IMR-90 (cell line): ENCODE measurements around the gene DHRSX. TPM values are rescaled to one million over a fixed set of nuclear protein-coding genes. Genes with fewer than 3 reads are reported as not detected.

Source experiments
- ATAC-seq: fragments of 200-7000 bp; cut with Tn5 transposase; 2 replicates; pipeline ENCODE4 v1.9.1; 2020; ENCODE audit warnings: low read depth, mild to moderate bottlenecking, moderate library complexity
- BruUV-seq: library from RNA; stranded (reverse); fragments of 400-500 nt; replicated peaks from 2 replicates; lab custom pipeline; 2021; lab: Mats Ljungman, UMichigan
- CTCF ChIA-PET: fragments of 300-600 bp; formaldehyde crosslinking; extraction: SDS; loops from one replicate; lab custom pipeline; 2021; ENCODE audit warnings: antibody characterized with exemption; lab: Yijun Ruan, JAX
- POLR2A ChIA-PET: fragments of 300-600 bp; sonication (Branson Sonifier 250); formaldehyde crosslinking; loops from one replicate; lab custom pipeline; 2022; ENCODE audit warnings: antibody characterized with exemption; ENCODE audit not compliant: unreplicated experiment; lab: Charles Lee
- DNase-seq: peaks from one replicate; pipeline ENCODE4 v3.0.0; 2013
- H2AFZ ChIP-seq: replicated peaks from 2 replicates; pipeline ENCODE3; 2013; ENCODE audit warnings: low read length, mild to moderate bottlenecking; ENCODE audit not compliant: poor library complexity
- H2AK5ac ChIP-seq: 2 replicates; pipeline ENCODE4 v1.6.1; 2013; ENCODE audit warnings: low read depth, low read length, inconsistent platforms
- H2AK9ac ChIP-seq: replicated peaks from 2 replicates; pipeline ENCODE3; 2013; ENCODE audit warnings: mild to moderate bottlenecking, low read depth, low read length, moderate library complexity; ENCODE audit not compliant: poor library complexity
- H2BK120ac ChIP-seq: 2 replicates; pipeline ENCODE4 v1.6.1; 2013; ENCODE audit warnings: low read depth, low read length, inconsistent platforms
- H2BK15ac ChIP-seq: 3 replicates; pipeline ENCODE4 v1.6.1; 2013; ENCODE audit warnings: low read depth, low read length, inconsistent platforms
- H2BK20ac ChIP-seq: 2 replicates; pipeline ENCODE4 v1.6.1; 2013; ENCODE audit warnings: low read depth, mild to moderate bottlenecking, inconsistent platforms, low read length, moderate library complexity
- H2BK5ac ChIP-seq: 2 replicates; pipeline ENCODE4 v1.6.1; 2013; ENCODE audit warnings: mild to moderate bottlenecking, low read depth, low read length, inconsistent platforms; ENCODE audit not compliant: poor library complexity, severe bottlenecking
- H3K14ac ChIP-seq: replicated peaks from 2 replicates; pipeline ENCODE4 v1.6.1; 2013; ENCODE audit warnings: low read depth, low read length, inconsistent platforms
- H3K18ac ChIP-seq: 2 replicates; pipeline ENCODE4 v1.6.1; 2013; ENCODE audit warnings: low read depth, low read length, control low read depth
- H3K23ac ChIP-seq: 2 replicates; pipeline ENCODE4 v1.6.1; 2013; ENCODE audit warnings: low read depth, low read length, inconsistent platforms
- H3K27ac ChIP-seq: 2 replicates; pipeline ENCODE4 v1.5.1; 2013; ENCODE audit warnings: mild to moderate bottlenecking, control low read depth, low read length; ENCODE audit not compliant: insufficient read depth
- H3K27me3 ChIP-seq: 2 replicates; pipeline ENCODE4 v1.6.1; 2013; ENCODE audit warnings: low read length; ENCODE audit not compliant: control insufficient read depth, insufficient read depth
- H3K36me3 ChIP-seq: 2 replicates; pipeline ENCODE4 v1.6.1; 2013; ENCODE audit warnings: low read length, mixed read lengths; ENCODE audit not compliant: control insufficient read depth, insufficient read depth
- H3K4ac ChIP-seq: 2 replicates; pipeline ENCODE4 v1.6.1; 2013; ENCODE audit warnings: low read depth, low read length, inconsistent platforms
- H3K4me1 ChIP-seq: 2 replicates; pipeline ENCODE4 v1.6.1; 2013; ENCODE audit warnings: low read length, mixed read lengths; ENCODE audit not compliant: control insufficient read depth, insufficient read depth
- H3K4me2 ChIP-seq: 2 replicates; pipeline ENCODE4 v1.6.1; 2013; ENCODE audit warnings: low read depth, mild to moderate bottlenecking, control low read depth, low read length, moderate library complexity
- H3K4me3 ChIP-seq: 2 replicates; pipeline ENCODE4 v1.5.1; 2013; ENCODE audit warnings: low read depth, mild to moderate bottlenecking, control low read depth, low read length, moderate library complexity; ENCODE audit not compliant: insufficient read depth
- H3K56ac ChIP-seq: 2 replicates; pipeline ENCODE4 v1.6.1; 2013; ENCODE audit warnings: low read length, inconsistent platforms; ENCODE audit not compliant: insufficient read depth; ENCODE audit errors: extremely low read depth
- H3K79me1 ChIP-seq, 2 experiments: 2 replicates each; pipeline ENCODE4 v1.6.1; 2013; ENCODE audit warnings: low read length in 2 of 2, inconsistent platforms in 1 of 2, low read depth in 1 of 2
- H3K9ac ChIP-seq: 2 replicates; pipeline ENCODE4 v1.6.1; 2013; ENCODE audit warnings: low read depth, low read length, control low read depth
- H3K9me1 ChIP-seq: 2 replicates; pipeline ENCODE4 v1.6.1; 2013; ENCODE audit warnings: low read length, inconsistent platforms; ENCODE audit not compliant: insufficient read depth
- H3K9me3 ChIP-seq: 2 replicates; pipeline ENCODE4 v1.6.1; 2013; ENCODE audit warnings: low read length; ENCODE audit not compliant: control insufficient read depth, insufficient read depth
- H4K20me1 ChIP-seq: 2 replicates; pipeline ENCODE4 v1.6.1; 2013; ENCODE audit warnings: low read length, inconsistent platforms; ENCODE audit not compliant: insufficient read depth
- H4K5ac ChIP-seq: 2 replicates; pipeline ENCODE4 v1.6.1; 2013; ENCODE audit warnings: mild to moderate bottlenecking, low read depth, low read length, control low read depth
- H4K8ac ChIP-seq, 2 experiments: 2 replicates each; pipeline ENCODE4 v1.6.1; 2013; ENCODE audit warnings: low read depth in 2 of 2, low read length in 2 of 2, control low read depth in 1 of 2, inconsistent platforms in 1 of 2
- H4K91ac ChIP-seq: 2 replicates; pipeline ENCODE4 v1.6.1; 2013; ENCODE audit warnings: low read depth, low read length, inconsistent platforms; ENCODE audit not compliant: insufficient read depth
- BHLHE40 ChIP-seq: fragments of 150-350 bp; IDR thresholded peaks from 2 replicates; pipeline ENCODE4 v1.6.1; 2016; ENCODE audit warnings: mild to moderate bottlenecking, low read depth, low read length
- CEBPB ChIP-seq: IDR thresholded peaks from 2 replicates; pipeline ENCODE4 v1.6.1; 2012; ENCODE audit warnings: low read depth, low read length, improper control_type of control experiment
- CHD1 ChIP-seq: IDR thresholded peaks from 2 replicates; pipeline ENCODE4 v1.6.1; 2012; ENCODE audit warnings: low read depth, low read length, improper control_type of control experiment
- CTCF ChIP-seq: conservative IDR thresholded peaks from 2 replicates; pipeline ENCODE4 v1.5.1; 2012; ENCODE audit warnings: mild to moderate bottlenecking, low read depth, low read length, improper control_type of control experiment
- ELK1 ChIP-seq: fragments of 150-350 bp; IDR thresholded peaks from 2 replicates; pipeline ENCODE4 v1.6.1; 2016; ENCODE audit warnings: low read depth, mild to moderate bottlenecking, low read length, moderate library complexity, borderline replicate concordance
- FOS ChIP-seq: fragments of 150-350 bp; IDR thresholded peaks from 2 replicates; pipeline ENCODE4 v1.6.1; 2016; ENCODE audit warnings: low read depth, low read length
- MAFK ChIP-seq: IDR thresholded peaks from 2 replicates; pipeline ENCODE4 v1.6.1; 2012; ENCODE audit warnings: low read depth, low read length, improper control_type of control experiment
- MAZ ChIP-seq: IDR thresholded peaks from 2 replicates; pipeline ENCODE4 v1.6.1; 2012; ENCODE audit warnings: low read depth, mild to moderate bottlenecking, low read length, improper control_type of control experiment, moderate library complexity, borderline replicate concordance
- MXI1 ChIP-seq: IDR thresholded peaks from 2 replicates; pipeline ENCODE4 v1.6.1; 2012; ENCODE audit warnings: low read depth, mild to moderate bottlenecking, low read length, moderate library complexity, borderline replicate concordance
- NFE2L2 ChIP-seq: fragments of 150-350 bp; IDR thresholded peaks from 2 replicates; pipeline ENCODE4 v1.6.1; 2016; ENCODE audit warnings: low read depth, mild to moderate bottlenecking, low read length
- POLR2A ChIP-seq: IDR thresholded peaks from 2 replicates; pipeline ENCODE4 v1.6.1; 2012; ENCODE audit warnings: mild to moderate bottlenecking, low read depth, low read length
- RCOR1 ChIP-seq: IDR thresholded peaks from 2 replicates; pipeline ENCODE4 v1.6.1; 2012; ENCODE audit warnings: mild to moderate bottlenecking, low read length, improper control_type of control experiment; ENCODE audit not compliant: insufficient replicate concordance
- RFX5 ChIP-seq: IDR thresholded peaks from 2 replicates; pipeline ENCODE4 v1.8.0; 2012; ENCODE audit warnings: low read depth, mild to moderate bottlenecking, low read length, moderate library complexity
- SMC3 ChIP-seq: fragments of 150-350 bp; IDR thresholded peaks from 2 replicates; pipeline ENCODE4 v1.6.1; 2016; ENCODE audit warnings: low read depth, mild to moderate bottlenecking, antibody characterized with exemption, low read length, moderate library complexity
- USF2 ChIP-seq: fragments of 150-350 bp; IDR thresholded peaks from 2 replicates; pipeline ENCODE4 v1.6.1; 2017; ENCODE audit warnings: mild to moderate bottlenecking, antibody characterized with exemption, low read length, low read depth
- WGBS, 2 experiments: methylation state at CpG; one replicate each; pipeline versions ENCODE4 v1.1.5 to v1.1.7; 2013; ENCODE audit warnings: missing lambda C conversion rate in 2 of 2; ENCODE audit not compliant: insufficient read length in 1 of 2; ENCODE audit errors: extremely low coverage in 2 of 2; 5-methylcytosine and 5-hydroxymethylcytosine counted together
- dilution Hi-C: fragments of 300-500 bp; cut with HindIII; formaldehyde crosslinking; loops from one replicate; pipeline ENCODE4 v1.14.3; 2018; ENCODE audit warnings: low sequenced_read_pairs; ENCODE audit not compliant: unreplicated experiment
- in situ Hi-C: fragments of 300-500 bp; cut with MboI; formaldehyde crosslinking; loops from 3 replicates; pipeline ENCODE4 v1.14.3; 2019; ENCODE audit warnings: low sequenced_read_pairs, inconsistent platforms, mixed read lengths
- intact Hi-C: fragments of 100-400 bp; cut with micrococcal nuclease; formaldehyde crosslinking; loops from 2 replicates; pipeline ENCODE4 v1.10.0; 2022
- polyA plus RNA-seq, 3 experiments: library from polyadenylated mRNA; depleted of rRNA; stranded (reverse); fragments of >200 nt; gene quantifications; 2 replicates each; pipeline ENCODE4 v1.2.3, GENCODE V29; 2012; ENCODE audit warnings: low replicate concordance in 1 of 3
- total RNA-seq: library from RNA; depleted of rRNA; stranded (reverse); fragments of >200 nt; gene quantifications from 2 replicates; pipeline ENCODE4 v1.2.3, GENCODE V29; 2012

Gene DHRSX
- total and polyA plus RNA-seq, 2 of the 4 experiments (the other 2 are of a cell fraction): 26.2 to 38.0 TPM

- intact Hi-C loops: no loop called here
- Histone ChIP-seq H2AK5ac (no peak overlapping the region), H3K56ac (no peak overlapping the region), H3K14ac (no peak overlapping the region), H3K79me1 (peaks cover 0 to 3% of the 10 kb centered on the region in 2 experiments; a peak in 1 of 4 replicates), H3K4me2 (no peak overlapping the region), H3K36me3 (no peaks in the 10 kb centered on the region), H3K27me3 (no peaks in the 10 kb centered on the region), H2BK15ac (no peak overlapping the region), H2BK120ac (no peak overlapping the region), H2AK9ac (no peak overlapping the region), H3K4ac (no peak overlapping the region), H4K91ac (no peak overlapping the region), H4K8ac (no peak overlapping the region), H2BK5ac (no peak overlapping the region), H3K9ac (no peak overlapping the region), H4K20me1 (no peaks in the 10 kb centered on the region), H2AFZ (no peak overlapping the region), H3K23ac (no peak overlapping the region), H3K4me3 (no peak overlapping the region), H3K9me1 (no peaks in the 10 kb centered on the region), H3K27ac (no peak overlapping the region), H3K9me3 (peaks cover 4% of the 10 kb centered on the region), H2BK20ac (no peak overlapping the region), H3K18ac (no peak overlapping the region), H4K5ac (no peak overlapping the region), H3K4me1 (peaks cover 2% of the 10 kb centered on the region; the same call in 1 of the 2 replicates)
- ChIA-PET CTCF (no interaction called here), POLR2A (no interaction called here)
- BruUV-seq: no TSS peak
- TF ChIP-seq CTCF (no peak), ELK1 (no peak), CEBPB (no peak), NFE2L2 (no peak), RCOR1 (no peak), SMC3 (no peak), USF2 (no peak), MAFK (no peak), BHLHE40 (no peak), RFX5 (no peak), FOS (no peak), MAZ (no peak), MXI1 (no peak), CHD1 (no peak), POLR2A (no peak)
- DNase-seq (no peak), ATAC-seq (no peak)
- in situ Hi-C loops: no loop called here
- dilution Hi-C loops: no loop called here
- no CpG with 5 or more reads among the region's 1 CpG for WGBS, 2 experiments
These were observed 186.7 kb downstream of the DHRSX start for GRCh38 chrX:2313864-2314640.
